ENCODE data around the gene UNK.

Gene UNK

DNA sequence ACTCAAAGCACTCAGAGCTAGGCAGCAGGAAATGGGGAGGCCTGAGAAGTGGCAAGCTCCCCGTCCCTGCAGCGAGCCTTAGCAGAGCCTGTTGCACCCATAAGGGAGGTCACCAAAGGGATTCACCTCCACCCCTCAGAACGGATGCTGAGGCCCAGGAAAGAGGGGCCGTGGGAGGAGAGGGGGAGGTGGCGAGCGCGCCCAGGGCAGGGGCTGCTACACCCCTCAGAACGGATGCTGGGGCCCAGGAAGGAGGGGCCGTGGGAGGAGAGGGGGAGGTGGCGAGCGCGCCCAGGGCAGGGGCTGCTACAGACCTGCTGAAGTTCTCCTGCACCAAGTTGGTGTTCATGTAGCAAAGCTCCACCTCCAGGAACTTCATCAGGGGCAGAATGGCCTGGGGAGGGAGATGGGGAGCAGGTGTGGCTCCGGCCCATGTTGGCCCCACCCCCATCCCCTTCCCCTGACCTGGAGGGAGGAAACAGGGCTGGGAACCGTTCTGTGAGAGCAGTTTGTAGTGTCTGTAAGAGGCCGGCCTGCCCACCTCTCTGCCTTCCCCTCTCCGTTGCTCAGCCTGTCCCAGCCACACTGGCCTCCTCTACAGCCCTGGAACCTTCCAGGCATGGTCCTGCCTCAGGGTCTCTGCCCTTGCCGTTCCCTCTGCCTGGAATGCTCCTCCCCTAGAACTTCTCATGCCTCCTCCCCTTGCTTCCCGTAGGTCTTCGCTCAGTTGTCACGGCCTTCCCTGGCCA lies 48.2 kb downstream of the UNK start:
- H3K4me3 ChIP-seq (ENCODE audit: low read depth, low read length): no peak overlapping the region
- TF ChIP-seq, protein P1, sequence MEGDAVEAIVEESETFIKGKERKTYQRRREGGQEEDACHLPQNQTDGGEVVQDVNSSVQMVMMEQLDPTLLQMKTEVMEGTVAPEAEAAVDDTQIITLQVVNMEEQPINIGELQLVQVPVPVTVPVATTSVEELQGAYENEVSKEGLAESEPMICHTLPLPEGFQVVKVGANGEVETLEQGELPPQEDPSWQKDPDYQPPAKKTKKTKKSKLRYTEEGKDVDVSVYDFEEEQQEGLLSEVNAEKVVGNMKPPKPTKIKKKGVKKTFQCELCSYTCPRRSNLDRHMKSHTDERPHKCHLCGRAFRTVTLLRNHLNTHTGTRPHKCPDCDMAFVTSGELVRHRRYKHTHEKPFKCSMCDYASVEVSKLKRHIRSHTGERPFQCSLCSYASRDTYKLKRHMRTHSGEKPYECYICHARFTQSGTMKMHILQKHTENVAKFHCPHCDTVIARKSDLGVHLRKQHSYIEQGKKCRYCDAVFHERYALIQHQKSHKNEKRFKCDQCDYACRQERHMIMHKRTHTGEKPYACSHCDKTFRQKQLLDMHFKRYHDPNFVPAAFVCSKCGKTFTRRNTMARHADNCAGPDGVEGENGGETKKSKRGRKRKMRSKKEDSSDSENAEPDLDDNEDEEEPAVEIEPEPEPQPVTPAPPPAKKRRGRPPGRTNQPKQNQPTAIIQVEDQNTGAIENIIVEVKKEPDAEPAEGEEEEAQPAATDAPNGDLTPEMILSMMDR (IDR thresholded peaks at IDR 0.05; ENCODE audit: borderline replicate concordance, insufficient read depth, low read depth, low read length): no peak

DNA sequence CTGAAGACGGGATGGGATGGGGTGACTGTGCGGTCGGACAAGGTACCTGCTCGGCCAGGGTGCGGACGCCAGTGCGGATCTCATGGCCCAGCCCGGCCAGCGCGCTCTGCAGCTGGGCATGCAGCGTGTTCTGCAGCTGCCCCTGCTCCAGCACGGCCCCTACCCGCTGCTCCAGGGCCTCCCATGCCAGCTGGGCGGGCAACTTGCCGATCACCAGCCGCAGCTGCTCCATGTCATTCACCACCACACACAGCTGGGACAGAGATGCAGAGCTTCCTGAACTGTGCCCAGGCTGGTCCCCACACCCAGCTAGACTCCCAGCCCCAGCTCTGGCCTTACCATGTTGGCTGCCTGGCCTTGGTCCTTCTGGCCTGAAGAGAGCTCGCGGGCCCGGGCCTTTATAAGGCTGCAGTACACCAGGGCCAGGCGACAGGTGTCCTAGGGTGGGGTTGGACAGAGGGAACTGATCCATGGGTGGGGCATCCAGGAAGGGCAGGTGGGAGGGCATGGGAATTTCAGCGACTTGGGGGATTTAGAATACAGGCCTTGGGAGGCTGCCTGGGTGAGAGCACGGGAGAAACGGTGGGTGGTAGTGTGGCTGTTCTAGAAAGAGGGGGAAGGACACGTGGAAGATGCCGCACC lies 49.8 kb downstream of the UNK start:
- H3K4me3 ChIP-seq (ENCODE audit: low read depth, low read length): no peak overlapping the region
- TF ChIP-seq, protein P1 (IDR thresholded peaks at IDR 0.05; ENCODE audit: borderline replicate concordance, insufficient read depth, low read depth, low read length): no peak

DNA sequence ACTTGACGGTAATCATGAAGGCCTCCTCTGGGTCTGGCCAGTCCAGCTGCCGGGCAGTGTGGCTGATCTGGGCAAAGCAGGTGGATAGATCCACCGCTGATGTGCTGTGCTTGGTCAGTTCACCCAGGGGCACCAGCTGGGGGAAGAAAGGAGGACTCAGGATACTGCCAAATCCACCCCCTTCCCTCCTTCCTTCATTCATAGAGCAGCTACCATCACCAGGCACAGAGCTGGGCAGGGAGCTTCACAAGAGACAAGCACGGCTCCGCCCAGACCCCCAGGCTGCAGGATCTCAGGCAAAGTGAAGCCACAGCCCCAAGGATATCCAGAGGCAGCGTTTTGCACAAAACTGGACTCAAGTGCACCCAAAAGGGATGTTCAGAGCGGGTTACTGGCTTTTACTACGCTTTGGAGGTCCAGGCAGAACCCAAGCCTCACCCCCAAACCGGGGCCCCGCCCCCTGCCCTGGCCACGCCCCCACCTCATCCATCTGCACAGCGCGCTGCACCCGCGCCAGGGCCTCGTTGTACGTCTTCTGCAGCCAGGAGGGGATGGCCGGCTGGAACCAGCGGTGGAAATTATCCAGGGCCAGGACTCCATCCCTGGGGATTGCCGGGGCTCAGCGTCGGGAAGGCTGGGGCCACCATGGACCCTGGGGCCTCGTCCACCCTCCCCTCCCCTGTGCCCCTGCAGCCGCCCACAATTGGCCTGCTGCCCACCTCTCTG lies 50.5 kb downstream of the UNK start:
- TF ChIP-seq, protein P1 (IDR thresholded peaks at IDR 0.05; ENCODE audit: borderline replicate concordance, insufficient read depth, low read depth, low read length): no peak
- H3K4me3 ChIP-seq (ENCODE audit: low read depth, low read length): no peak overlapping the region

GRCh38 chr17:75835654-75835987 lies 51.0 kb downstream of the UNK start:
- TF ChIP-seq, protein P1 (IDR thresholded peaks at IDR 0.05; ENCODE audit: borderline replicate concordance, insufficient read depth, low read depth, low read length): no peak
- H3K4me3 ChIP-seq (ENCODE audit: low read depth, low read length): no peak overlapping the region

DNA sequence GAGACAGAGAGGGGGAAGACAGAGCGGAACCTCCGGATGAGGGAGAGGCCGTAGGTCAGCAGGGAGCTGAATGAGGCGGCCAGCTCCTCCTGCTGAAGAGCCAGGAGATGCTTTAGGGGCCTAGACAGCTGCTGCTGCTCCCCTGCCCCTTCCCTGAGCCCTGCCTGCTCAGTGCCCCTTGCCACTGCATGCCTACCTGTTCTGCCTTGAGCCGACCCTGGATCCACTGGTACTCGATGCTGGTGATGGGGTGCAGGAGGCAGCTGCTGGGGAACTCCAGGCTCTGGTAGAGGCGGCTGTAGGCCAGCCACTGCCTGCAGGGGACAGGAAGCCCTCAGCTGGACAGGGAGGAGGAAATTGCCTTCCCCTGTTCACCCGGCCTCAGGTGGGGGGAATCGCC lies 52.0 kb downstream of the UNK start:
- no peak overlapping the region for H3K4me3 ChIP-seq (ENCODE audit: low read depth, low read length)
- TF ChIP-seq, protein P1 (IDR thresholded peaks at IDR 0.05; ENCODE audit: borderline replicate concordance, insufficient read depth, low read depth, low read length): no peak

DNA sequence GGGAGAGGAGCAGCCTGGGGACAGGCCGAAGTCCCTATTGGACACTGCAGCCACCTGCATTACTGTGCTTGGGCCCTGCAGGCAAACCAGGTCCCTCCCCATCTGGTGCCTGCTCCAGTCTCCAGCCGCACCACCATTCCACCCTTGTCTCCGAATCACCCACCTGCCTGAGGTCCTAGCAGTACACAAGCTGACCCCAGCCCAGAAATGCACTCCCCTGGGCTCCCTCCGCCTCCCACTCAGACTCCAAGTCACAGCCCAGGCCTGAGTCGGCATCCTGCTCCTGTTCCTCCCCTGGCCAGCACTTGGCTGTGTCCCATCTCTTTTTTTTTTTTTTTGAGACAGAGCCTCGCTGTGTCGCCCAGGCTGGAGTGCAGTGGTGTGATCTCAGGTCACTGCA lies 53.3 kb downstream of the UNK start:
- TF ChIP-seq, protein P1 (IDR thresholded peaks at IDR 0.05; ENCODE audit: borderline replicate concordance, insufficient read depth, low read depth, low read length): no peak
- H3K4me3 ChIP-seq (ENCODE audit: low read depth, low read length): no peak overlapping the region
